ENCODE results near the gene DNAJC4. TPM values are rescaled to one million over a fixed set of nuclear protein-coding genes. Genes with fewer than 3 reads are reported as not detected.
A peak's percentile ranks its signal among the peaks of the same experiment; 100 is the strongest.

The DNAJC4 gene
- total RNA-seq, 1 donor from 2014 or later, result 7.2 TPM

GRCh38 chr11:64208086-64208795 lies 22.1 kb upstream of the DNAJC4 start:
- peak; percentile 40 for DNase-seq (ENCODE audit: low read depth)

- no peak for DNase-seq (ENCODE audit: low read depth)
These were observed 21.4 kb upstream of the DNAJC4 start for GRCh38 chr11:64208796-64209562.

GRCh38 chr11:64209563-64209843 lies 20.8 kb upstream of the DNAJC4 start:
- no peak for DNase-seq (ENCODE audit: low read depth)

GRCh38 chr11:64210301-64211020 lies 19.9 kb upstream of the DNAJC4 start:
- DNase-seq (ENCODE audit: low read depth), result no peak

GRCh38 chr11:64211181-64211872 lies 19.0 kb upstream of the DNAJC4 start:
- DNase-seq (ENCODE audit: low read depth), result no peak

- no peak for DNase-seq (ENCODE audit: low read depth)
These were observed 13.5 kb upstream of the DNAJC4 start for GRCh38 chr11:64216879-64217278.

GRCh38 chr11:64218628-64219353 lies 11.6 kb upstream of the DNAJC4 start:
- no peak for DNase-seq (ENCODE audit: low read depth)

GRCh38 chr11:64219354-64219684 lies 11.0 kb upstream of the DNAJC4 start:
- no peak for DNase-seq (ENCODE audit: low read depth)

- DNase-seq (ENCODE audit: low read depth), result no peak
These were observed 10.6 kb upstream of the DNAJC4 start for GRCh38 chr11:64219755-64220154.

- DNase-seq (ENCODE audit: low read depth), result no peak
These were observed 10.1 kb upstream of the DNAJC4 start for GRCh38 chr11:64220271-64220670.

- no peak for DNase-seq (ENCODE audit: low read depth)
These were observed 9.6 kb upstream of the DNAJC4 start for GRCh38 chr11:64220798-64221197.

- no peak for DNase-seq (ENCODE audit: low read depth)
These were observed 7.7 kb upstream of the DNAJC4 start for GRCh38 chr11:64222651-64223000.

- peak; percentile 51 for DNase-seq (ENCODE audit: low read depth)
These were observed 7.2 kb upstream of the DNAJC4 start for GRCh38 chr11:64223001-64223651.

GRCh38 chr11:64224151-64224890 lies 6.0 kb upstream of the DNAJC4 start:
- DNase-seq (ENCODE audit: low read depth), result no peak

GRCh38 chr11:64224891-64225607 lies 5.3 kb upstream of the DNAJC4 start:
- DNase-seq (ENCODE audit: low read depth), result no peak

GRCh38 chr11:64225608-64226506 lies 4.5 kb upstream of the DNAJC4 start, which contains the start of the genes NUDT22 and TRPT1:
Gene NUDT22 (plus strand): TSS chr11:64226274. CDS start chr11:64226653, 379 bp downstream.
Gene TRPT1 (minus strand): TSS chr11:64226186. CDS start chr11:64225860, 326 bp downstream.
- DNase-seq (ENCODE audit: low read depth), result peak; percentile 91

GRCh38 chr11:64226507-64227051 lies 3.8 kb upstream of the DNAJC4 start:
- peak; percentile 90 for DNase-seq (ENCODE audit: low read depth)

Measured in myocyte (in vitro differentiated cells).